Measurements from ENCODE around the gene APLP2. TPM values are rescaled to one million over a fixed set of nuclear protein-coding genes. Genes with fewer than 3 reads are reported as not detected.
"Not testable (repeated sequence)": the region's sequence is repeated elsewhere in the genome, so short reads cannot be mapped to it uniquely, and the experiment has no call there.

Gene APLP2
- total and polyA plus RNA-seq, 3 experiments from 2014 or later: 58.5 to 60.1 (median 58.8) TPM

- Mint-ChIP-seq H3K4me3 (no peak overlapping the region), H3K4me1 (peaks cover 29 to 34% (median 34%) of the 10 kb centered on the region in 3 donors), H3K36me3 (peaks cover 0 to 5% (median 4%) of the 10 kb centered on the region in 3 donors), H3K27ac (no peak overlapping the region), H3K9me3 (no peaks in the 10 kb centered on the region), H3K27me3 (no peaks in the 10 kb centered on the region)
- Histone ChIP-seq H3K4me1 (ENCODE audit: insufficient read depth, low read length) (no peaks in the 10 kb centered on the region), H3K4me3 (ENCODE audit: low read length) (no peak overlapping the region), H3K27ac (ENCODE audit: low read depth, low read length) (no peak overlapping the region), H3K36me3 (ENCODE audit: insufficient read depth, low read length) (no peaks in the 10 kb centered on the region), H3K27me3 (ENCODE audit: insufficient read depth, low read length, poor library complexity, severe bottlenecking) (no peaks in the 10 kb centered on the region), H3K9me3 (ENCODE audit: low read length) (no peaks in the 10 kb centered on the region)
- CTCF ChIA-PET: no interaction called here
- POLR2A ChIA-PET: no interaction called here
- DNase-seq: no peak
Measured at GRCh38 chr11:130086669-130087068, 17.0 kb downstream of the APLP2 start.

GRCh38 chr11:130087294-130087926 is 17.7 kb downstream of the APLP2 start:
- H3K27me3 Mint-ChIP-seq: no peaks in the 10 kb centered on the region
- POLR2A ChIA-PET: no interaction called here
- Histone ChIP-seq H3K36me3 (ENCODE audit: insufficient read depth, low read length) (no peaks in the 10 kb centered on the region), H3K27me3 (ENCODE audit: insufficient read depth, low read length, poor library complexity, severe bottlenecking) (no peaks in the 10 kb centered on the region), H3K27ac (ENCODE audit: low read depth, low read length) (no peak overlapping the region), H3K4me1 (ENCODE audit: insufficient read depth, low read length) (no peaks in the 10 kb centered on the region), H3K4me3 (ENCODE audit: low read length) (no peak overlapping the region), H3K9me3 (ENCODE audit: low read length) (no peaks in the 10 kb centered on the region)
- peak overlapping the region in 3 of 7 donors; percentile 11 to 58 (median 22) for H3K4me3 Mint-ChIP-seq
- H3K9me3 Mint-ChIP-seq: no peaks in the 10 kb centered on the region
- peaks cover 29 to 34% (median 33%) of the 10 kb centered on the region in 3 donors for H3K4me1 Mint-ChIP-seq
- peaks cover 0 to 5% (median 2%) of the 10 kb centered on the region in 3 donors for H3K36me3 Mint-ChIP-seq
- peak in 1 of 5 donors; percentile 5 for DNase-seq
- peak overlapping the region in 2 of 8 donors; percentile 8 to 80 for H3K27ac Mint-ChIP-seq
- CTCF ChIA-PET: no interaction called here

- Histone ChIP-seq H3K36me3 (ENCODE audit: insufficient read depth, low read length) (no peaks in the 10 kb centered on the region), H3K27ac (ENCODE audit: low read depth, low read length) (no peak overlapping the region), H3K9me3 (ENCODE audit: low read length) (no peaks in the 10 kb centered on the region), H3K4me3 (ENCODE audit: low read length) (no peak overlapping the region), H3K27me3 (ENCODE audit: insufficient read depth, low read length, poor library complexity, severe bottlenecking) (no peaks in the 10 kb centered on the region), H3K4me1 (ENCODE audit: insufficient read depth, low read length) (no peaks in the 10 kb centered on the region)
- no peak overlapping the region for H3K4me3 Mint-ChIP-seq
- no peak for DNase-seq
- H3K9me3 Mint-ChIP-seq: no peaks in the 10 kb centered on the region
- ChIA-PET CTCF (no interaction called here), POLR2A (no interaction called here)
- peaks cover 0 to 5% (median 0%) of the 10 kb centered on the region in 3 donors for H3K36me3 Mint-ChIP-seq
- H3K27ac Mint-ChIP-seq: no peak overlapping the region
- no peaks in the 10 kb centered on the region for H3K27me3 Mint-ChIP-seq
- H3K4me1 Mint-ChIP-seq: peaks cover 30 to 34% (median 31%) of the 10 kb centered on the region in 3 donors
Measured at GRCh38 chr11:130088217-130088616, 18.5 kb downstream of the APLP2 start.

GRCh38 chr11:130088919-130089673 is 19.4 kb downstream of the APLP2 start:
- no peaks in the 10 kb centered on the region for H3K27me3 Mint-ChIP-seq
- H3K36me3 Mint-ChIP-seq: peaks cover 0 to 5% (median 0%) of the 10 kb centered on the region in 3 donors
- CTCF ChIA-PET: no interaction called here
- Histone ChIP-seq H3K27ac (ENCODE audit: low read depth, low read length) (no peak overlapping the region), H3K27me3 (ENCODE audit: insufficient read depth, low read length, poor library complexity, severe bottlenecking) (no peaks in the 10 kb centered on the region), H3K4me3 (ENCODE audit: low read length) (no peak overlapping the region), H3K9me3 (ENCODE audit: low read length) (no peaks in the 10 kb centered on the region), H3K36me3 (ENCODE audit: insufficient read depth, low read length) (no peaks in the 10 kb centered on the region), H3K4me1 (ENCODE audit: insufficient read depth, low read length) (no peaks in the 10 kb centered on the region)
- peaks cover 30 to 34% (median 31%) of the 10 kb centered on the region in 3 donors for H3K4me1 Mint-ChIP-seq
- no peak overlapping the region for H3K4me3 Mint-ChIP-seq
- peak overlapping the region in 2 of 8 donors; percentile 10 to 25 for H3K27ac Mint-ChIP-seq
- H3K9me3 Mint-ChIP-seq: no peaks in the 10 kb centered on the region
- DNase-seq: no peak
- POLR2A ChIA-PET: no interaction called here

- no peaks in the 10 kb centered on the region for H3K9me3 ChIP-seq (ENCODE audit: low read length)
- no peaks in the 10 kb centered on the region for H3K27me3 Mint-ChIP-seq
- H3K4me1 ChIP-seq (ENCODE audit: insufficient read depth, low read length): no peaks in the 10 kb centered on the region
- no peaks in the 10 kb centered on the region for H3K36me3 ChIP-seq (ENCODE audit: insufficient read depth, low read length)
- H3K36me3 Mint-ChIP-seq: peaks cover 0 to 2% (median 0%) of the 10 kb centered on the region in 3 donors
- ChIA-PET CTCF (no interaction called here), POLR2A (no interaction called here)
- no peaks in the 10 kb centered on the region for H3K27me3 ChIP-seq (ENCODE audit: insufficient read depth, low read length, poor library complexity, severe bottlenecking)
- H3K9me3 Mint-ChIP-seq: no peaks in the 10 kb centered on the region
- H3K27ac Mint-ChIP-seq: no peak overlapping the region
- no peak overlapping the region for H3K4me3 ChIP-seq (ENCODE audit: low read length)
- H3K4me3 Mint-ChIP-seq: no peak overlapping the region
- no peak overlapping the region for H3K27ac ChIP-seq (ENCODE audit: low read depth, low read length)
- DNase-seq: no peak
- H3K4me1 Mint-ChIP-seq: peaks cover 29 to 31% (median 30%) of the 10 kb centered on the region in 3 donors
Measured at GRCh38 chr11:130089674-130090073, 20.0 kb downstream of the APLP2 start.

- peaks cover 29 to 33% (median 32%) of the 10 kb centered on the region in 3 donors for H3K4me1 Mint-ChIP-seq
- DNase-seq; H3K9me3 Mint-ChIP-seq; H3K27ac Mint-ChIP-seq; H3K4me3 Mint-ChIP-seq; POLR2A ChIA-PET; CTCF ChIA-PET; H3K27ac ChIP-seq (ENCODE audit: low read depth, low read length); H3K4me1 ChIP-seq (ENCODE audit: insufficient read depth, low read length); H3K4me3 ChIP-seq (ENCODE audit: low read length); H3K27me3 Mint-ChIP-seq; H3K9me3 ChIP-seq (ENCODE audit: low read length); H3K36me3 Mint-ChIP-seq; H3K36me3 ChIP-seq (ENCODE audit: insufficient read depth, low read length); H3K27me3 ChIP-seq (ENCODE audit: insufficient read depth, low read length, poor library complexity, severe bottlenecking): not testable (repeated sequence)
Measured at GRCh38 chr11:130090517-130090916, 20.8 kb downstream of the APLP2 start.

GRCh38 chr11:130091169-130091568 is 21.5 kb downstream of the APLP2 start:
- H3K27ac Mint-ChIP-seq; H3K27me3 Mint-ChIP-seq; CTCF ChIA-PET; H3K4me3 ChIP-seq (ENCODE audit: low read length); H3K4me3 Mint-ChIP-seq; H3K4me1 ChIP-seq (ENCODE audit: insufficient read depth, low read length); H3K36me3 Mint-ChIP-seq; DNase-seq; H3K27me3 ChIP-seq (ENCODE audit: insufficient read depth, low read length, poor library complexity, severe bottlenecking); H3K9me3 ChIP-seq (ENCODE audit: low read length); POLR2A ChIA-PET; H3K36me3 ChIP-seq (ENCODE audit: insufficient read depth, low read length); H3K9me3 Mint-ChIP-seq; H3K27ac ChIP-seq (ENCODE audit: low read depth, low read length): not testable (repeated sequence)
- H3K4me1 Mint-ChIP-seq: peaks cover 26 to 35% (median 32%) of the 10 kb centered on the region in 3 donors

GRCh38 chr11:130092661-130093060 is 23.0 kb downstream of the APLP2 start:
- CTCF ChIA-PET: no interaction called here

More at GRCh38 chr11:130092661-130093060, 23.0 kb downstream of the APLP2 start:
- peaks cover 17 to 24% (median 21%) of the 10 kb centered on the region in 3 donors for H3K4me1 Mint-ChIP-seq
- no peak overlapping the region for H3K4me3 Mint-ChIP-seq
- H3K9me3 Mint-ChIP-seq: no peaks in the 10 kb centered on the region
- no peak overlapping the region for H3K27ac Mint-ChIP-seq
- Histone ChIP-seq H3K27me3 (ENCODE audit: insufficient read depth, low read length, poor library complexity, severe bottlenecking) (no peaks in the 10 kb centered on the region), H3K9me3 (ENCODE audit: low read length) (no peaks in the 10 kb centered on the region), H3K27ac (ENCODE audit: low read depth, low read length) (no peak overlapping the region), H3K4me1 (ENCODE audit: insufficient read depth, low read length) (no peaks in the 10 kb centered on the region), H3K4me3 (ENCODE audit: low read length) (no peak overlapping the region), H3K36me3 (ENCODE audit: insufficient read depth, low read length) (no peaks in the 10 kb centered on the region)
- no peaks in the 10 kb centered on the region for H3K36me3 Mint-ChIP-seq
- POLR2A ChIA-PET: no interaction called here
- no peaks in the 10 kb centered on the region for H3K27me3 Mint-ChIP-seq
- no peak for DNase-seq

Data from CD8-positive, alpha-beta memory T cell (primary cell).